ENCODE data around the gene SEMA6B.

- TF ChIP-seq EZH2phosphoT487 (IDR thresholded peaks at IDR 0.05; ENCODE audit: borderline replicate concordance, low read length) = no peak
- no peak for TF ChIP-seq CTCF (IDR thresholded peaks at IDR 0.05; ENCODE audit: low read depth, low read length, poor library complexity, severe bottlenecking)
Observed at GRCh38 chr19:4504297-4504701, 55.2 kb downstream of the SEMA6B start.

Data from DOHH2 (cell line).